GM19467 (cell line): ENCODE data around the gene CD79A.
"Not testable (repeated sequence)": the region's sequence is repeated elsewhere in the genome, so short reads cannot be mapped to it uniquely, and the experiment has no call there.

Source experiments
- ATAC-seq: cut with Tn5 transposase; IDR thresholded peaks from one replicate; pipeline ENCODE4 v1.9.1; 2021; ENCODE audit warnings: mild to moderate bottlenecking, moderate library complexity; ENCODE audit not compliant: unreplicated experiment

Gene CD79A

GRCh38 chr19:41904118-41904870 lies 27.2 kb downstream of the CD79A start:
- no peak for ATAC-seq

- no peak for ATAC-seq
These were observed 28.4 kb downstream of the CD79A start for GRCh38 chr19:41905273-41906002.

GRCh38 chr19:41906271-41906670 lies 29.2 kb downstream of the CD79A start:
- ATAC-seq: no peak

- ATAC-seq: no peak
These were observed 30.0 kb downstream of the CD79A start for GRCh38 chr19:41906916-41907680.

GRCh38 chr19:41907994-41908615 lies 31.0 kb downstream of the CD79A start:
- ATAC-seq: no peak

GRCh38 chr19:41908724-41909464 lies 31.8 kb downstream of the CD79A start:
- no peak for ATAC-seq

- ATAC-seq: no peak
These were observed 32.6 kb downstream of the CD79A start for GRCh38 chr19:41909706-41910105.

- no peak for ATAC-seq
These were observed 33.3 kb downstream of the CD79A start for GRCh38 chr19:41910240-41910991.

- ATAC-seq: no peak
These were observed 34.2 kb downstream of the CD79A start for GRCh38 chr19:41910992-41911888.

- no peak for ATAC-seq
These were observed 35.0 kb downstream of the CD79A start for GRCh38 chr19:41911889-41912731.

GRCh38 chr19:41912899-41913537 lies 35.9 kb downstream of the CD79A start:
- ATAC-seq: no peak

GRCh38 chr19:41913538-41914423 lies 36.7 kb downstream of the CD79A start:
- ATAC-seq: no peak

- not testable (repeated sequence) for ATAC-seq
These were observed 37.4 kb downstream of the CD79A start for GRCh38 chr19:41914424-41914834.

- no peak for ATAC-seq
These were observed 38.1 kb downstream of the CD79A start for GRCh38 chr19:41915021-41915775.

GRCh38 chr19:41915776-41916414 lies 38.8 kb downstream of the CD79A start:
- ATAC-seq: no peak
